HL-60 (cell line): ENCODE results near the gene FN1.

ENCODE experiments used
- CTCF ChIP-seq: IDR thresholded peaks from one replicate; pipeline ENCODE4 v1.5.1; 2011; ENCODE audit warnings: low read length, control low read depth, inconsistent platforms; ENCODE audit not compliant: insufficient read depth
- POLR2AphosphoS5 ChIP-seq: IDR thresholded peaks from 2 replicates; pipeline ENCODE4 v1.6.1; 2012; ENCODE audit warnings: low read depth
- REST ChIP-seq: IDR thresholded peaks from 2 replicates; pipeline ENCODE4 v1.6.1; 2012; ENCODE audit warnings: low read depth; ENCODE audit not compliant: insufficient replicate concordance
- SPI1 ChIP-seq: IDR thresholded peaks from 2 replicates; pipeline ENCODE4 v1.6.1; 2012; ENCODE audit warnings: low read depth, mild to moderate bottlenecking, borderline replicate concordance

GRCh38 chr2:215423234-215423633 is 12.6 kb downstream of the FN1 start:
- TF ChIP-seq CTCF (no peak), POLR2AphosphoS5 (no peak), REST (no peak), SPI1 (peak; percentile 14; the same call in 1 of the 2 replicates)
